Left cardiac atrium (tissue), 4 donors: ENCODE results near the gene SERPINA1. TPM values are rescaled to one million over a fixed set of nuclear protein-coding genes. Genes with fewer than 3 reads are reported as not detected.
"Not testable (repeated sequence)": the region's sequence is repeated elsewhere in the genome, so short reads cannot be mapped to it uniquely, and the experiment has no call there.

Experiments used
- ATAC-seq, 2 donors: fragments of 200-7000 bp; cut with Tn5 transposase; one replicate each; pipeline ENCODE4 v1.9.1; 2020; ENCODE audit warnings: mild to moderate bottlenecking in 2 of 2, moderate library complexity in 2 of 2
- DNase-seq: peaks from one replicate; pipeline ENCODE4 v3.0.0-alpha.2; 2020
- intact Hi-C, 2 donors: fragments of 100-400 bp; cut with DNase I; formaldehyde crosslinking; loops; one replicate each; pipeline versions ENCODE4 v1.14.1 to v1.15.1; 2022 to 2023
- total RNA-seq, 2 donors: library from RNA; stranded (reverse); fragmentation: NEBNext Ultra II Directional; extraction: Animal tissue kit (Norgen Biotek cat#: 25700); gene quantifications; one replicate each; pipeline ENCODE4 v1.2.1, GENCODE V29; 2021
- donor health status: DM: no; HTN: yes; CAD: no.
- donor health status: DM: no; HTN: yes; CAD: no; lungs with severe emphysema.
- donor health status: DM: yes; HTN: yes; CAD: no.
- donor health status: Dilated cardiomyopathy.

Gene SERPINA1
- total RNA-seq, 2 donors from 2014 or later = 7.1 to 18.2 TPM

- ATAC-seq (no peak), DNase-seq (no peak)
- intact Hi-C loops = no loop called here
These were observed 12.1 kb downstream of the SERPINA1 start for GRCh38 chr14:94376108-94376975.

- ATAC-seq (no peak), DNase-seq (no peak)
- intact Hi-C loops = no loop called here
These were observed 12.8 kb downstream of the SERPINA1 start for GRCh38 chr14:94375552-94376107.

- ATAC-seq (no peak), DNase-seq (no peak)
- intact Hi-C loops = no loop called here
These were observed 13.6 kb downstream of the SERPINA1 start for GRCh38 chr14:94374749-94375260.

GRCh38 chr14:94374116-94374515 lies 14.3 kb downstream of the SERPINA1 start:
- intact Hi-C loops = no loop called here
- ATAC-seq = no peak
- no peak for DNase-seq

- ATAC-seq = peak in 1 of 2 donors; percentile 68
- intact Hi-C loops = no loop called here
- no peak for DNase-seq
These were observed 14.7 kb downstream of the SERPINA1 start for GRCh38 chr14:94373708-94374107.

GRCh38 chr14:94372021-94372605 lies 16.3 kb downstream of the SERPINA1 start:
- DNase-seq (no peak), ATAC-seq (no peak)
- intact Hi-C loops = no loop called here

- ATAC-seq = no peak
- intact Hi-C loops = no loop called here
- DNase-seq = no peak
These were observed 17.9 kb downstream of the SERPINA1 start for GRCh38 chr14:94370524-94370910.

- DNase-seq, intact Hi-C loops, ATAC-seq: not testable (repeated sequence)
These were observed 18.5 kb downstream of the SERPINA1 start for GRCh38 chr14:94369766-94370523.

GRCh38 chr14:94368956-94369355 lies 19.4 kb downstream of the SERPINA1 start:
- intact Hi-C loops = no loop called here
- DNase-seq (no peak), ATAC-seq (no peak)

- ATAC-seq (no peak), DNase-seq (no peak)
- intact Hi-C loops = no loop called here
These were observed 20.2 kb downstream of the SERPINA1 start for GRCh38 chr14:94368243-94368590.

GRCh38 chr14:94367347-94368242 lies 20.8 kb downstream of the SERPINA1 start:
- ATAC-seq (peak; percentile 27 to 43), DNase-seq (no peak)
- intact Hi-C loops = no loop called here

- DNase-seq (no peak), ATAC-seq (no peak)
- intact Hi-C loops = no loop called here
These were observed 22.1 kb downstream of the SERPINA1 start, which contains the start of gene SERPINA2 for GRCh38 chr14:94366146-94366915. TSS of gene SERPINA2 (minus strand) at chr14:94366698.

GRCh38 chr14:94365624-94366023 lies 22.8 kb downstream of the SERPINA1 start:
- ATAC-seq (no peak), DNase-seq (no peak)
- intact Hi-C loops = no loop called here

GRCh38 chr14:94364964-94365363 lies 23.4 kb downstream of the SERPINA1 start:
- intact Hi-C loops = no loop called here
- no peak for DNase-seq
- ATAC-seq = no peak

GRCh38 chr14:94364037-94364436 lies 24.4 kb downstream of the SERPINA1 start:
- DNase-seq = no peak
- intact Hi-C loops = no loop called here
- ATAC-seq = no peak

- intact Hi-C loops = no loop called here
- DNase-seq = no peak
- ATAC-seq = no peak
These were observed 25.2 kb downstream of the SERPINA1 start for GRCh38 chr14:94363151-94363624.

- ATAC-seq = no peak
- no peak for DNase-seq
- intact Hi-C loops = no loop called here
These were observed 25.7 kb downstream of the SERPINA1 start for GRCh38 chr14:94362614-94363133.
